GM13977 (cell line): ENCODE data around the gene TNFSF13.
A peak's percentile ranks its signal among the peaks of the same experiment; 100 is the strongest.

Experiments used
- DNase-seq: peaks from one replicate; pipeline ENCODE4 v3.0.0; 2012; ENCODE audit warnings: low spot score
- in situ Hi-C: fragments of 300-500 bp; cut with MboI; formaldehyde crosslinking; loops from one replicate; pipeline ENCODE4 v1.12.0; 2022; ENCODE audit warnings: low sequenced_read_pairs, low pct_unique_long_range_greater_than_20kb, mixed read lengths, inconsistent platforms; ENCODE audit not compliant: unreplicated experiment
- TF ChIP-seq, protein P1 (sequence below): IDR thresholded peaks from 2 replicates; pipeline ENCODE4 v1.5.1; 2012; ENCODE audit warnings: mild to moderate bottlenecking, control low read depth; ENCODE audit not compliant: insufficient read depth; ENCODE audit errors: extremely low read depth, missing control alignments

Gene TNFSF13

DNA sequence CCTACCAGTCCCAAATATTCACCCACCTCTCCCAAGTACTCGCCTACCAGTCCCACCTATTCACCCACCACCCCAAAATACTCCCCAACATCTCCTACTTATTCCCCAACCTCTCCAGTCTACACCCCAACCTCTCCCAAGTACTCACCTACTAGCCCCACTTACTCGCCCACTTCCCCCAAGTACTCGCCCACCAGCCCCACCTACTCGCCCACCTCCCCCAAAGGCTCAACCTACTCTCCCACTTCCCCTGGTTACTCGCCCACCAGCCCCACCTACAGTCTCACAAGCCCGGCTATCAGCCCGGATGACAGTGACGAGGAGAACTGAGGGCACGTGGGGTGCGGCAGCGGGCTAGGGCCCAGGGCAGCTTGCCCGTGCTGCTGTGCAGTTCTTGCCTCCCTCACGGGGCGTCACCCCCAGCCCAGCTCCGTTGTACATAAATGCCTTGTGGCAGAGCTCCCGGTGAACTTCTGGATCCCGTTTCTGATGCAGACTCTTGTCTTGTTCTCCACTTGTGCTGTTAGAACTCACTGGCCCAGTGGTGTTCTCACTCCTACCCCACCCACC lies 44.6 kb upstream of the TNFSF13 start:
- no peak for DNase-seq
- TF ChIP-seq, protein P1, sequence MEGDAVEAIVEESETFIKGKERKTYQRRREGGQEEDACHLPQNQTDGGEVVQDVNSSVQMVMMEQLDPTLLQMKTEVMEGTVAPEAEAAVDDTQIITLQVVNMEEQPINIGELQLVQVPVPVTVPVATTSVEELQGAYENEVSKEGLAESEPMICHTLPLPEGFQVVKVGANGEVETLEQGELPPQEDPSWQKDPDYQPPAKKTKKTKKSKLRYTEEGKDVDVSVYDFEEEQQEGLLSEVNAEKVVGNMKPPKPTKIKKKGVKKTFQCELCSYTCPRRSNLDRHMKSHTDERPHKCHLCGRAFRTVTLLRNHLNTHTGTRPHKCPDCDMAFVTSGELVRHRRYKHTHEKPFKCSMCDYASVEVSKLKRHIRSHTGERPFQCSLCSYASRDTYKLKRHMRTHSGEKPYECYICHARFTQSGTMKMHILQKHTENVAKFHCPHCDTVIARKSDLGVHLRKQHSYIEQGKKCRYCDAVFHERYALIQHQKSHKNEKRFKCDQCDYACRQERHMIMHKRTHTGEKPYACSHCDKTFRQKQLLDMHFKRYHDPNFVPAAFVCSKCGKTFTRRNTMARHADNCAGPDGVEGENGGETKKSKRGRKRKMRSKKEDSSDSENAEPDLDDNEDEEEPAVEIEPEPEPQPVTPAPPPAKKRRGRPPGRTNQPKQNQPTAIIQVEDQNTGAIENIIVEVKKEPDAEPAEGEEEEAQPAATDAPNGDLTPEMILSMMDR: no peak
- in situ Hi-C loops: no loop called here

DNA sequence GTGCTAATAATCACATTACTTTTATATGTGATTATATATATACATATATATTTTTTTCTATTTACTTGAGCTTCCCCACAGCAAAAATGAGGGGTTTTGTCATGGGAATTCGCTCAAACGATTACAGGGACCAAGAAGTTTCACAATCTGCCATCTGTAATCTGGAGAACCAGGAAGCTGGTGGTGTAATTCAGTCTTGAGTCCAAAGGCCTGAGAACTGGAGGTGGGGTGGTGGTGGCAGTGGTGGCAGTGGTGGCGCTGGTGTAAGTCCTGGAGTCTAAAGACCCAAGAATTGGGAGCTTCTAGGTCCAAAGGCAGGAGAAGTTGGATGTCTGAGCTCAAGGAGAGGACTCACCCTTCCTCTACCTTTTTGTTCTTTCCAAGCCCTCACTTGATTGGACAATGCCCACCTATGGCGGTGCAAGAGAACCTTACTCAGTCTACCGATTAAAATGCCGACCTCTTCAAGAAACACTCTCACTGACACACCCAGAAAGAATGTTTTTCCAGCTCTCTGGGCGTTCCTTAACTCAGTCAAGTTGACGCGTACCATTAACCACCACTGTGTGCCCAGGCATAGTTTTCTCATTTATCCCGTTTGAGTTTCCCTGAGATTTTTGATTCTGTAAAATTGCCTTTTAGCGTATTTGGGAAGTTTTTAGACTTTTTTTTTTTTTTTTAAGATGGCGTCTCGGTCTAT lies 42.5 kb upstream of the TNFSF13 start:
- in situ Hi-C loops: loop anchor here (5.0 kb wide), 1 partner anchor 41 kb away; the partner anchor contains the start of gene TNFSF13
- no peak for DNase-seq
- TF ChIP-seq, protein P1: no peak

DNA sequence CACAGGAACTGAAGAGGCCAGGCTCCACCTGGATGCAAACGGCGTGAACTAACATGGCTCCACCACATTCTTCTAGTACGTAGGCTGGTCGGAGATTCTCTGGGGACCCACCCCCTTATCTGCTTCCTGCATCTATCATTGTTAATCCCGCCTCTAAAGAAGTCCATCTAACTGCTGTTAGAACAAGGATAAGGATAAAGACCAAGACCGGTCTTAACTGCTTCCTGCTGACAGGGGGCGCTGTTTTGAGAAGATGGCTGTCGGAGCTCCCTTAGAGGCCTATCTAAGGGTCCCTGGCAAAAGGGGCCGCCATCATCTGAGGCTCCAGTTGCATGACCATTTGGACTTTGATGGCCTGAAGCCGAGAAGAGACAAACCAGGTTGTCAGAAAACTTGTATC lies 35.5 kb upstream of the TNFSF13 start:
- in situ Hi-C loops: no loop called here
- TF ChIP-seq, protein P1: peak; percentile 61
- no peak for DNase-seq

DNA sequence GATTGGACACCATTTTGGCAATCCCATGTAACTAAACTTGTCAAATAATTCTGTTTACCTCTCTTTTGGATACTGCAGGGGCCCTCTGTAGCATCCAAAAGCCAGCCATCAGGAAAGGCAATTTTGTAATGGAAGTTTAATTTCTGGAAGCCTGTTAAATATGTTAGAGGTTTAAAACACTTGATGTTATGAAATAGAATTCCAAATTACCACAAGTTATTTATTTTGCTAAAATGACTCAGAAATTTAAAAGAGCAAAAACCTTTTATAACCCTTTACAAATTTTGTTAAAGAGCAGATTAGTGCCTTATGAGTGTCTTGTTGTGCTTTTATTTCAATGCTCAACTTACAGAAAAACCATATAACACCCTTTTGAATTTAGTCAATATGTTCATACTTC lies 29.7 kb upstream of the TNFSF13 start:
- no peak for DNase-seq
- in situ Hi-C loops: no loop called here
- TF ChIP-seq, protein P1: no peak

DNA sequence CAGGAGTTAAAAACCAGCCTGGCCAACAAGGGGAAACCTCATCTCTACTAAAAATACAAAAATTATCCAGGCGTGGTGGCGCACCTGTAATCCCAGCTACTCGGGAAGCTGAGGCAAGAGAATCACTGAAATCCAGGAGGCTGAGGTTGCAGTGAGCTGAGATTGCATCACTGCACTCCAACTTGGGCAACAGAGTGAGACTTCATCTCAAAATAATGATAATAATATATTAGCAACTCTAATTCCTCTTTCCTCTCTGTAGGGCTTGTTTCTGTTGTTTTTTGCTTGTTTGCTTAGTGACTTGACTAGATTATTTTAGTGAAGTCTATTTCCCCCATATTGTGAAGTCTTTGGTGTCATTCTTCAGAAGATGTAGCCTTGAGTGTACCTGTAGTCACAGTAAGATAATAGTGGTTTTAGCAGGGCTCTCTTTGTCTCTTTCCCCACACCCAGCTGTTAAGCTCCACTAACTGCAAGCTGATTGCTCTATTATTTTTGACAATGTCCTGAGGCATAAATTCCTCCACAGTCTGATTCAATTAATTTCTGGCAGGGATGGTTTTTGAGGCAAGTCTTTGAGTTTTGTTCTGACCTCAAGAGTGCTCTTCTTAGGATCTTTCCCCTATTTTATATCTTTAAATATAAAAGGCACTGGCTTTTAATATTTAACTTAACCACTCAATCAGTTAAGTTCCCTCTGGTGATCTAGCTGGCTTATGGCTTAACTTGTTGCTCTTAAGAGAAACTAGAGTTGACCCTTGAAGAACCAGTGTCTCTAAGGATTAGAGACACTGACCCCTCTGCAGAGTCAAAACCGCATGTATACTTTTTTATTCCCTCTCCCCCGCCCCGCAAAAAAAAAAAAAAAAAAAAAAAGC lies 28.3 kb upstream of the TNFSF13 start:
- DNase-seq: no peak
- in situ Hi-C loops: no loop called here
- TF ChIP-seq, protein P1: no peak

DNA sequence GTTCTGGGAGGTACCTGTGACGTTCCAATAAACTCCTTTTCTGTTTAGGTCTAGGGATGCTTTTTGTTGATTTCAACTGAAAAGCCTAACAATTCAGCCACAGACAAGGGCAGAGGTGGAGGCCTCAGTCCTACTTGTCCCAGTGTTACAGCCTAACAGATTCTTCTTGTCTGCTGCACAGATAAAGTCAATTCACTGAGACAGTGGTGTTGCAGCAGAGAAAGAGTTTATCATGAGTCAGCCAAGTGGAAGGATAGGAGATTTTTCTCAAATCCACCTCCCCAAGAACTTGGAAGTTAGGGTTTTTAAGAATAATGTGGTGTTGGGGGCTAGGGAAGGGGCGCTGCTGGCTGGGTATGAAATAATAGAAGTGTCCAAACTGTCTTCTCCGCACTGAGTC lies 20.5 kb upstream of the TNFSF13 start:
- TF ChIP-seq, protein P1: no peak
- DNase-seq: no peak
- in situ Hi-C loops: no loop called here
